HG03432 (cell line): Measurements from ENCODE around the gene NAA60.

Experiments
- ATAC-seq: cut with Tn5 transposase; IDR thresholded peaks from one replicate; pipeline ENCODE4 v1.9.1; 2021; ENCODE audit warnings: mild to moderate bottlenecking, moderate library complexity; ENCODE audit not compliant: unreplicated experiment

The NAA60 gene

GRCh38 chr16:3443108-3444031 is at the start of gene NAA60, which contains the start of gene ZNF597:
Gene NAA60 (plus strand): TSS chr16:3443680. CDS start chr16:3476228, 32,548 bp downstream.
Gene ZNF597 (minus strand): TSS chr16:3443504. CDS start chr16:3443153, 351 bp downstream.
- peak; percentile 92 for ATAC-seq

GRCh38 chr16:3400446-3400778 is 43.1 kb upstream of the NAA60 start:
- no peak for ATAC-seq

- peak; percentile 97 for ATAC-seq
Measured at GRCh38 chr16:3400779-3401688, 42.4 kb upstream of the NAA60 start, which contains the start of the genes ZNF174 and ZSCAN32. Gene ZNF174 (plus strand): TSS chr16:3401215. CDS start chr16:3402005, 790 bp downstream. Gene ZSCAN32 (minus strand): TSS chr16:3401004. CDS start chr16:3397557, 3,447 bp downstream.

GRCh38 chr16:3401719-3402397 is 41.6 kb upstream of the NAA60 start:
- no peak for ATAC-seq

- no peak for ATAC-seq
Measured at GRCh38 chr16:3408561-3409197, 34.8 kb upstream of the NAA60 start.

- ATAC-seq: no peak
Measured at GRCh38 chr16:3413730-3414379, 29.6 kb upstream of the NAA60 start.

- no peak for ATAC-seq
Measured at GRCh38 chr16:3431779-3432219, 11.7 kb upstream of the NAA60 start.

GRCh38 chr16:3434373-3434772 is 9.1 kb upstream of the NAA60 start:
- ATAC-seq: no peak

- no peak for ATAC-seq
Measured at GRCh38 chr16:3439637-3440036, 3.8 kb upstream of the NAA60 start.

- ATAC-seq: peak; percentile 41
Measured at GRCh38 chr16:3444032-3444388, 530 bp downstream of the NAA60 start.

- ATAC-seq: no peak
Measured at GRCh38 chr16:3454093-3454492, 10.6 kb downstream of the NAA60 start.

- ATAC-seq: no peak
Measured at GRCh38 chr16:3454631-3455147, 11.2 kb downstream of the NAA60 start.

- peak; percentile 75 for ATAC-seq
Measured at GRCh38 chr16:3457434-3458252, 14.2 kb downstream of the NAA60 start.

- peak; percentile 18 for ATAC-seq
Measured at GRCh38 chr16:3458278-3458851, 14.9 kb downstream of the NAA60 start.

- ATAC-seq: no peak
Measured at GRCh38 chr16:3458852-3459361, 15.4 kb downstream of the NAA60 start.

- ATAC-seq: no peak
Measured at GRCh38 chr16:3459401-3460090, 16.1 kb downstream of the NAA60 start.

- no peak for ATAC-seq
Measured at GRCh38 chr16:3460121-3460520, 16.6 kb downstream of the NAA60 start.

GRCh38 chr16:3460585-3460984 is 17.1 kb downstream of the NAA60 start:
- no peak for ATAC-seq
